ENCODE data around the gene PPP2R3B.

Gene PPP2R3B

GRCh38 chrX:292900-293897, 93.5 kb downstream of the PPP2R3B start:
- no peak for DNase-seq

GRCh38 chrX:291411-291901, 95.3 kb downstream of the PPP2R3B start:
- DNase-seq, result no peak

- no peak for DNase-seq
Observed at GRCh38 chrX:290476-291166, 96.1 kb downstream of the PPP2R3B start.

- no peak for DNase-seq
Observed at GRCh38 chrX:288561-288991, 98.1 kb downstream of the PPP2R3B start.

- DNase-seq, result no peak
Observed at GRCh38 chrX:287670-288069, 99.0 kb downstream of the PPP2R3B start.

- DNase-seq, result no peak
Observed at GRCh38 chrX:285076-285677, 101.5 kb downstream of the PPP2R3B start.
